GM12864 (cell line): Measurements from ENCODE around the gene PJA1.

ENCODE experiments used
- DNase-seq: peaks from one replicate; pipeline ENCODE4 v3.0.0-alpha.2; 2011; ENCODE audit warnings: low read depth
- H3K4me3 ChIP-seq: 2 replicates; pipeline ENCODE4 v1.5.1; 2011; ENCODE audit warnings: mild to moderate bottlenecking, low read depth, low read length, control low read depth
- CTCF ChIP-seq: IDR thresholded peaks from 2 replicates; pipeline ENCODE4 v1.5.1; 2011; ENCODE audit warnings: low read depth, mild to moderate bottlenecking, moderate library complexity, low read length, control low read depth, inconsistent platforms; ENCODE audit errors: missing control alignments

The PJA1 gene

GRCh38 chrX:69119122-69119521 is 46.1 kb downstream of the PJA1 start:
- no peak for DNase-seq

GRCh38 chrX:69117876-69118526 is 47.3 kb downstream of the PJA1 start:
- no peak for DNase-seq

More at GRCh38 chrX:69119122-69119521, 46.1 kb downstream of the PJA1 start:
- H3K4me3 ChIP-seq, result no peak overlapping the region
- no peak for TF ChIP-seq CTCF

GRCh38 chrX:69116077-69116476 is 49.2 kb downstream of the PJA1 start:
- DNase-seq, result no peak
- no peak for TF ChIP-seq CTCF
- no peak overlapping the region for H3K4me3 ChIP-seq

More at GRCh38 chrX:69117876-69118526, 47.3 kb downstream of the PJA1 start:
- no peak for TF ChIP-seq CTCF
- no peak overlapping the region for H3K4me3 ChIP-seq

- TF ChIP-seq CTCF, result no peak
- no peak overlapping the region for H3K4me3 ChIP-seq
Measured at GRCh38 chrX:69113723-69114122, 51.5 kb downstream of the PJA1 start.

More at GRCh38 chrX:69113723-69114122, 51.5 kb downstream of the PJA1 start:
- DNase-seq, result no peak
